Activated CD8-positive, alpha-beta memory T cell treated with anti-CD3 and anti-CD28 coated beads, Interleukin-2, amount 10 ng/mL, durations not matched to agents 7 days and 5 days (primary cell): ENCODE data around the gene SETD3. TPM values are rescaled to one million over a fixed set of nuclear protein-coding genes. Genes with fewer than 3 reads are reported as not detected.

Experiments used
- ATAC-seq: fragments of 150-1000 bp; cut with Tn5 transposase; one replicate; pipeline ENCODE4 v1.10.0; 2021; ENCODE audit warnings: moderate library complexity
- CTCF ChIA-PET: fragments of 350-600 bp; sonication (Branson Sonifier 250); formaldehyde crosslinking; loops from one replicate; lab custom pipeline; 2021; ENCODE audit warnings: antibody characterized with exemption; lab: Charles Lee
- DNase-seq: peaks from one replicate; pipeline ENCODE4 v3.0.0-alpha.2; 2020
- H3K27ac Mint-ChIP-seq: one replicate; pipeline ENCODE4 v1.8.0; 2021; ENCODE audit warnings: mild to moderate bottlenecking, mixed read lengths
- H3K27me3 Mint-ChIP-seq: one replicate; pipeline ENCODE4 v1.8.0; 2021; ENCODE audit warnings: mixed read lengths
- H3K36me3 Mint-ChIP-seq: one replicate; pipeline ENCODE4 v1.8.0; 2021; ENCODE audit warnings: mild to moderate bottlenecking, mixed read lengths
- H3K4me1 Mint-ChIP-seq: one replicate; pipeline ENCODE4 v1.8.0; 2021; ENCODE audit warnings: mixed read lengths
- H3K4me3 Mint-ChIP-seq: one replicate; pipeline ENCODE4 v1.8.0; 2021; ENCODE audit warnings: mild to moderate bottlenecking, moderate library complexity, mixed read lengths
- H3K9me3 Mint-ChIP-seq: one replicate; pipeline ENCODE4 v1.8.0; 2022; ENCODE audit warnings: low read depth, mixed read lengths
- total RNA-seq, 2 experiments: library from RNA; stranded (reverse); gene quantifications; one replicate each; pipeline ENCODE4 v1.2.3, GENCODE V29; 2021

Gene SETD3
- total RNA-seq, 2 experiments from 2014 or later = 53.9 to 61.4 TPM

DNA sequence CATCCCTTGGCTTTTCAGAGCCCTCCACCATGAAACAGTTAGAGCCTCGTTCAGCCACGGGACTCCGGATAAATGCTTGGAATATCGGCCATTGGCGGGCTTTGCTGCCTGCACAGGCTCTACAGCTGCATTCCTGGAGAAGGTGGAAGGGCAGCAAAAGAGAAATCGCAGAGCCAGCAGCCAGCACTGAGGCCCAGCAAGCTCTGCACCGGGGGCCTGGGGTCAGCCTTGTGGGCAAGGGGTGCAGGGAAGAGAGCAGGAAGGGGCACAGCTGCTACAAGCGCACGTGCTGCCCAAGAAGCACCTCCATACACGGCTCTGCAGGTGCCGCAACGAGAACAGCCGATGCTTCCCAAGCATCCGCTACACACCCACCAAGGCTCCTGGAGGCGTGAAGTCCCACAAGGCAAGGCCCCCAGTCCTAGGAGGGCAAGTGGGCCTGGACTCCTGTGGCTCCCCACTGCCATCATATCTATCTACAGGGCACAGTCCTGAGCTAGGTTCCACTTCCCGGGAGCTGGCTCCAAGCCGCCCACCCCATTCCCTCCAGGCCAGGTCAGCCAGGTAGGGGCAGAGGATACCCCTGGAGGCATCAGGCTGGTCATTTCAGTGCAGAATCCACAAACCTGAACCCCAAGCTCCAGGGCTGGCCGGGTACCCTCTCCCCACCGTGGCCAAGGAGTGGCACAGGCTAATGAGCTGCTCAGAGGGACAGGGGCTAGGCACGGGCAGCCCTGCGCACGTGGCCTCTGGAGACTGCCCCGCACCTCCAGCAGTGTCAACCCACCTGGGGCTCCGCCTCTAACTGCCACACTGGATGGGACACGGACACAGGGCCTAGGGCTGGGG, 40.7 kb upstream of the SETD3 start:
- Mint-ChIP-seq H3K27ac (no peak overlapping the region), H3K27me3 (no peaks in the 10 kb centered on the region), H3K4me1 (peaks cover 4% of the 10 kb centered on the region), H3K36me3 (no peaks in the 10 kb centered on the region), H3K9me3 (no peaks in the 10 kb centered on the region), H3K4me3 (no peak overlapping the region)
- CTCF ChIA-PET = interaction anchor here (1.0 kb wide), 1 partner anchor 107 kb away, joined by 3 read pairs; no protein-coding TSS in a partner anchor
- no peak for ATAC-seq
- DNase-seq = no peak

DNA sequence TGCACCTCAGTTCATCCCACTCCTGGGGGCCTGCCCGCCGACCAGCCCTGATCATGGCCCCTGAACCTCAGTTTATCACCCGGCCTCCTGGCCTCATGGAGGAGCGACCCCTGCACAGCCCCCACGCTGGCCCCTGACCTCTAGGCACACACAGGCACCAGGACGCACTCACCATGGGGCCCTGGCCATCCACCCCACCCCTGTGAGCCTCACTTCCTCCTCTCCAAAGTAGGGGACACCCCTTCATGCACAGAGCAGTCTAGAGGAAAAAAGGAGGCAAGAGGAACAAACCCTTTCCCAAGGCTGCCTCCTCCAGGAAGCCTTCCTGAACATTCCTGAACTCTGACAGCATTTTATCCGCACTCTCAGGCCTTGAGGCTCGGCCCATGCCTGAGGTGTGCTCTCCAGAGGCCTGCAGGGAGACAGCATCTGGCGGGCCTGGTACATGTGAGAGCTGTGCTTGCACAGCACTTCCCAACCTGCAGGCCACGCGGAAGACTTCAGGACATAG, 40.0 kb upstream of the SETD3 start:
- Mint-ChIP-seq H3K27me3 (no peaks in the 10 kb centered on the region), H3K9me3 (no peaks in the 10 kb centered on the region), H3K36me3 (no peaks in the 10 kb centered on the region), H3K4me3 (no peak overlapping the region), H3K27ac (no peak overlapping the region), H3K4me1 (peaks cover 4% of the 10 kb centered on the region)
- DNase-seq (no peak), ATAC-seq (no peak)
- CTCF ChIA-PET = no interaction called here

GRCh38 chr14:99519931-99520421, 39.3 kb upstream of the SETD3 start:
- Mint-ChIP-seq H3K9me3 (no peaks in the 10 kb centered on the region), H3K27me3 (no peaks in the 10 kb centered on the region), H3K27ac (no peak overlapping the region), H3K4me3 (no peak overlapping the region), H3K36me3 (no peaks in the 10 kb centered on the region), H3K4me1 (no peaks in the 10 kb centered on the region)
- CTCF ChIA-PET = interaction anchor here (0.9 to 3.3 kb wide), 4 partner anchors 26 to 108 kb away, joined by 3 to 13 read pairs (median 4); no protein-coding TSS in a partner anchor
- ATAC-seq = no peak
- DNase-seq = no peak

DNA sequence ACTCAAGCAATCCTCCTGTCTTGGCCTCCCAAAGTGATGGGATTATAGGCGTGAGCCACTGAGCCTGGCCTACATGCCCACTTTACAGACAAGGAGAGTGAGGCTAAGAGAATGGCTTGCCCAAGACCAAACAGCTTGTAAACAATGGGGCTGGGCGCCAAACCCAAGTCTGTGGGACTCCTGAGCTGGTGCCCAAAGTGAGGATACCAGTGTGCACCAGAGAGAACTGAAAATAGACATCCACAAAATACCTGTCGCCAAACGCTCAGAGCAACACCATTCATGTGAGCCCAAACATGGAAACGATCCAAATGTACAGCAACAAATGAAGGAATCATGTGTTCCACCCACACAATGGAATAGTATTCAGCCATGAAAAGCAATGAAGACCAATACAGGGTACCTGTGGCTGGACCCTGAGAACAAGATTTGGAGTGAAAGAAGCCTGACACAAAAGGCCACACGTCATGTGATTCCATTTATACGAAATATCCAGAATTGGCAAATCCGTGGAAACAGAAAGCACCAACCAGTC, 38.8 kb upstream of the SETD3 start:
- H3K9me3 Mint-ChIP-seq = no peaks in the 10 kb centered on the region
- DNase-seq = no peak
- no peaks in the 10 kb centered on the region for H3K36me3 Mint-ChIP-seq
- no peak overlapping the region for H3K4me3 Mint-ChIP-seq
- no peaks in the 10 kb centered on the region for H3K27me3 Mint-ChIP-seq
- CTCF ChIA-PET = interaction anchor here (0.6 to 3.3 kb wide), 7 partner anchors 25 to 335 kb away, joined by 3 to 13 read pairs (median 4); no protein-coding TSS in a partner anchor
- H3K27ac Mint-ChIP-seq = no peak overlapping the region
- no peak for ATAC-seq
- H3K4me1 Mint-ChIP-seq = no peaks in the 10 kb centered on the region

DNA sequence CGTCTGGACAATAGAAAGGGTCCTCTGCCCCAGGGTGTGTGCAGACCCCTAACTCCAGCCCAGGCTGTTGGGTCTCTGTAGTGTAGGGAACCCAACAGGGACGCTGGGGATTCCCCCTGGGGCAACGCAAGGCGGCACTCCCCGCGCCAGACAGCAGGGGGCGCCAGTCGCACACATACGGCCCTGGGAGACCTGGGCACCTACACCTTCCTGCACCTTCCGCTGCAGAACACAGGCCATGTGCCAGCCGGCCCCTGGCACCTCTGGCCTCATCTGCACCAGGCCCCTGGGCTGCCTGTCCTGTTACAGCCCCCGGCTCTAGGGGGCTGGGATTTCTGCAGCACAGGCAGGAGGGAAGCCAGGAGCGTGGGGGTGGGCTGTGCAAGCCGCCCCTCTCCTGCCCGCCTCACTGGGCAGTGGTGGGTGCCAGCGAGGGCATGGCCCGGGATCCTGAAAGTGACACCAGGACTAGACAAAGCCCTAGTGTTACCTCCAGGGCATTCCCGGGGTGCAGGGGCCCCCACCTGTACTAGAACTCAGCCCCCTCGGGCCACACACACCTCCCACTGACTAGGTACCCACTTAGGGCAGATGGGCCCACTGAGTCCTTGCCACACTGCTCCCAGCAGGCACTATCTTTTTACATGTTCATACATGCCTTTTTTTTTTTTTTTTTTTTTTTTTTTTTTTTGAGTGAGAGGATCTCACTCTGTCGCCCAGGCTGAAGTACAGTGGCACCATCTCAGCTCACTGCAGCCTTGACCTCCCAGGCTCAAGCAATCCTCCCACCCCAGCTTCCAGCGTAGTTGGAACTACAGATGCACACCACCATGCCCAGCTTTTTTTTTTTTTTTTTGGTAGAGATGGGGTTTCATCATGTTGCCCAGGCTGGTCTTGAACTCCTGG, 38.0 kb upstream of the SETD3 start:
- Mint-ChIP-seq H3K4me3 (no peak overlapping the region), H3K9me3 (no peaks in the 10 kb centered on the region), H3K27ac (no peak overlapping the region), H3K36me3 (no peaks in the 10 kb centered on the region), H3K4me1 (no peaks in the 10 kb centered on the region), H3K27me3 (no peaks in the 10 kb centered on the region)
- DNase-seq (peak; percentile 85), ATAC-seq (peak; percentile 83)
- CTCF ChIA-PET = interaction anchor here (0.6 to 3.3 kb wide), 8 partner anchors 14 to 336 kb away, joined by 3 to 13 read pairs (median 4); no protein-coding TSS in a partner anchor

DNA sequence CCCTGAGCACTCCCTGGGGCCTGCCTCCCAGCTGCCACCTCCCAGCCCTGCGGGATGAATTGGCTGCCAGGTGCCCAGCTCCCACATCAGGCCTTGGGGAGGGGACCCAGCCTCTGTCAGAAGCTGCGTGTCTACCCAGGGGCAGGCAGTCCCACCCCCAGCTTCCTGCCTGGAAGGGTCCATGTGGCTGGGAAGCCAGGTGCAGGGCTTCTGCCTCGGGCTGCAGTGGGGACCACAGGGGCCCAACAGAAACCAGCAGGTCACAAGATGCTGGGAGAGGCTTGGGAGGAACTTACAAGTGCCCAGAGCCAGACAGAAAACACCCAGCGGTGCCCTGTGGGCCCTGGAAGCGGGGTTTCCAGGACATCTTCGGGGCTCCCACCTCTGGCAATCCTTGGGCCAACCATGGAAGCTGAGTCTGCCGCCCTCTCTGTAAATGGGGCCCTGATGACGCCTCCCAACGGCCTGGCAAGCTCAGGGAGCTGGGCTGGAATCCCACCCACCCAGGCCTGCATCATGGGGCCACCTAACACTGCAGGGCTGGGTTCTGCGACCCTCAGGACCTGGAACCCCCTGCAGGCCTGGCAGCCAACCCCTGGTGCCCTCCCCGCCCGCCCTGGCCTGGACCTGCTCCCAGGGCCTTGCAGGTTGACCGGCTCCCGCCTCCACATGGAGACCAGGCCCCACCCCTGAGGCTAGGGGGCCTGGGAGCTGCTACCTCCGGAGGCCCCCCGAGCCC, 37.2 kb upstream of the SETD3 start:
- ATAC-seq = no peak
- no peaks in the 10 kb centered on the region for H3K9me3 Mint-ChIP-seq

GRCh38 chr14:99516871-99517642, 36.4 kb upstream of the SETD3 start:
- DNase-seq (no peak), ATAC-seq (no peak)
- CTCF ChIA-PET = interaction anchor here (1.4 to 3.3 kb wide), 3 partner anchors 9 to 111 kb away, joined by 3 to 13 read pairs (median 4); partner anchors contain the start of genes CCNK and SETD3
- H3K27ac Mint-ChIP-seq = no peak overlapping the region
- H3K36me3 Mint-ChIP-seq = no peaks in the 10 kb centered on the region
- H3K4me1 Mint-ChIP-seq = no peaks in the 10 kb centered on the region
- no peak overlapping the region for H3K4me3 Mint-ChIP-seq
- H3K9me3 Mint-ChIP-seq = no peaks in the 10 kb centered on the region
- H3K27me3 Mint-ChIP-seq = no peaks in the 10 kb centered on the region

More for the DNA sequence above, 37.2 kb upstream of the SETD3 start:
- no peak overlapping the region for H3K4me3 Mint-ChIP-seq
- no peak for DNase-seq
- no peaks in the 10 kb centered on the region for H3K4me1 Mint-ChIP-seq
- H3K36me3 Mint-ChIP-seq = no peaks in the 10 kb centered on the region
- no peaks in the 10 kb centered on the region for H3K27me3 Mint-ChIP-seq
- CTCF ChIA-PET = interaction anchor here (1.0 to 3.3 kb wide), 4 partner anchors 10 to 111 kb away, joined by 3 to 13 read pairs (median 4); partner anchors contain the start of genes CCNK and SETD3
- no peak overlapping the region for H3K27ac Mint-ChIP-seq

DNA sequence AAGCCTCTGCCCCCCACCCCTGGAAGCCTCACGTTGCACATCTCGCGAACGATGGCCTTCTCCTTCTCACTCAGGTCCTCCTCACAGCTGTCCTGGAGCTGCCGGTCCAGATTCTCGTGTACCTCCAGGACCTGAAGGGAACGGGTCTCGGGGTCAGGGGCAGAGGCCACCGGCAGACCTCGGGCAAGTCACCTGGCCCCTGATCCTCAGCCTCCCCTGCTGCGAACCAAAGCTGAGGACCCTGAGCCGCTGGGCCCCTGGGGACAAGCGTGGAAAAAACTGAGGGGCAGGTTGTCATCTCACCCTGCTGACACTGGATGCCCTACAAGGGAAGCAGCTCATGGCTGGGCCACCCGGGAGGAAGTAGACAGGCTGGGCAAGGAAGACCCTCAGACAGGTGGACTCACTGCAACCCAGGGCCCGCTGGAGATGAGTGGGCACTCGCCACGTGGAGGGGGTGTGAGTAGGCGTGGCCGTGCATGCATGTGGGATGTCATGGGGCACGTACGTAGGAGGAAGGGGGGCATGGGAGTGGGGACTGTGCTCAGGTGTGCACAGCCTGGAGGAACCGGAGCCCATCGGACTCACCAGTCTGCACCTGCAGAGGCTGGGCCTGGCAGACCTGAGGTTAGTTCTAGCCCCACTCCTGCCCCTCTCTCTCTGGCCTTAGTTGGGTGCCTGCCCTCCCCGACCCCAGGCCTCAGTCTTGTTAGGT, 35.7 kb upstream of the SETD3 start:
- H3K4me1 Mint-ChIP-seq = no peaks in the 10 kb centered on the region
- ATAC-seq = no peak
- CTCF ChIA-PET = interaction anchor here (1.4 to 3.3 kb wide), 4 partner anchors 8 to 112 kb away, joined by 3 to 13 read pairs (median 4); partner anchors contain the start of genes CCNK and SETD3
- H3K36me3 Mint-ChIP-seq = no peaks in the 10 kb centered on the region
- no peak overlapping the region for H3K27ac Mint-ChIP-seq
- H3K9me3 Mint-ChIP-seq = no peaks in the 10 kb centered on the region
- no peak for DNase-seq
- H3K4me3 Mint-ChIP-seq = no peak overlapping the region
- H3K27me3 Mint-ChIP-seq = no peaks in the 10 kb centered on the region

DNA sequence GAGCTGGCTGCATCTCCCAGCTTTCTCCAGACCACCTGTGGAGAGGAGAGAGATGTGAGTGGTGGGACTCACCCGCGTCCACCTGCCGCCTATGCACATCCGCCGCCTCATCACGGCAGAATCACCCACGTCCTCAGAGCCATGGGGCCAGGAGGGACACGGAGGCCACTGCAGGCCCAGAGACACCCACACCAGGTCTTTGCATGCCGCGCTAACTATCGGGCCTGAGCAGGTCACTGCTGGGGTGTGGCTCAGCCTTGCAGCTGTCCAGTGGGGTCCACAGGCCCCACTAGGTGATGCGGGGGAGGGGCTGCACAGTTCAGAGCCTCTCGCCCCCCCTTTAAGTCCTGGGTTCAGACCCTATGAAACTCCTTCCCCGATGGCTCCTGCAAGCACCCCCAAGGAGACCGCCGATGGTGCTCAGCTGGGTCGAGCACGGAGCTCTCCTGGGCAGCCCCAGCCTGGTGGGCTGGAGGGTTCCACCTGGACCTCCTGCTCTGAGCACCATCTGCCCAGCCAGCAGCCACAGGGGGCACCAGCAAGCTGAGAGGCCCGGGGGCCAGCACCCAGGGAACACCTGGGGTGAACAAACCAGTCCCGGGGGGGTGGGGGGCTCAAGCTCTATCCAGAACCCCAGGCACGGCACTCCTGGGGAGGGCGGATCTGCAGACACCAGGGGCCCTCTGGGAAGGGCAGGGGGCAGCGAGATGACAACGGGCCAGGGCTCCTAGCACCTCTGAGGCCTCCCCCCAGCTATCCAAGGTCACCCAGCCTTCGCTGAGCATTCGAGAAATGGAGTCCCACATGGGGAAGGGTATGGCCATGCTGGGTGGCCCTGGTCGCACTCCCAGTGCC, 34.9 kb upstream of the SETD3 start:
- no peaks in the 10 kb centered on the region for H3K27me3 Mint-ChIP-seq
- H3K27ac Mint-ChIP-seq = no peak overlapping the region
- H3K36me3 Mint-ChIP-seq = no peaks in the 10 kb centered on the region
- H3K4me1 Mint-ChIP-seq = no peaks in the 10 kb centered on the region
- no peaks in the 10 kb centered on the region for H3K9me3 Mint-ChIP-seq
- CTCF ChIA-PET = interaction anchor here (1.4 kb wide), 1 partner anchor 113 kb away, joined by 4 read pairs; no protein-coding TSS in a partner anchor
- H3K4me3 Mint-ChIP-seq = no peak overlapping the region
- DNase-seq (no peak), ATAC-seq (no peak)

DNA sequence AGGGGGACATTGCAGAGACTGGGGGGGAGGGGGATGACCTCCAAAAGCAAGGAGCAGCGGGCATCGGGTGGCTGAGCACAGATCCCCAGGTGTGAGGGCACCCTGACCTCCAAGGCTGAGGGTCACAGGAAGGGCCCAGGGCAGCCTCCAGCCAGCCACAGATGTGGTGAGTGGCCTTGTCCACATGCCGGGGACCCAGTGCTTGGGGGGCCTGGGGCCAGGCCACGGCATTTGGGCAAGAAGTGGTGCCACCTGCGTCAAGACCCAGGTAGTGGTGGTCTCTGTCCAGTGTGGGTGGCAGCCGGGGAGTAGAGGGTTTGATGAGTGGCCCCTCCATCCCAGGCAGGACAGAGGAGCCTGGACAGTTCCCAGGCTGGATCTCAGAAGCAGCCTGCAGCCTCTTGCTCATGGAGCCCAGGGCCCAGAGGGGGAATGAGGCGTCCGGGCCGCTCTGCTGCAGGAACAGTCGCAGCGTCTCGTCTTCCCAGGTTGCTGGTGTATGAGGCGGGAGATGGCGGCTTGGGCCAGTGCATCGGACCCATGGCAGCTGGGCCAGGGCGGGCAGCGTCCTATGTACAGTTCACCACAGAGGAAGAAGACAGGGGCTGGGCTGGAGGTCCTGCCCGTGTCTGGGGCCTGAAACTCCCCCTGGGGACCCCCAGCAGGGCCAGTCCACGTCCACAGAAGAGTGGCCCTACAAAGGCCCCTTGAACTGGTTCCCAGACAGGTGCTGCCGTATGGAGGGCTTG, 34.1 kb upstream of the SETD3 start:
- DNase-seq = no peak
- Mint-ChIP-seq H3K27me3 (no peaks in the 10 kb centered on the region), H3K27ac (no peak overlapping the region), H3K36me3 (no peaks in the 10 kb centered on the region), H3K9me3 (no peaks in the 10 kb centered on the region), H3K4me1 (no peaks in the 10 kb centered on the region), H3K4me3 (no peak overlapping the region)
- no peak for ATAC-seq
- CTCF ChIA-PET = interaction anchor here (1.4 kb wide), 1 partner anchor 113 kb away, joined by 4 read pairs; no protein-coding TSS in a partner anchor
